CD14-positive monocyte (primary cell): ENCODE data around the gene INS. TPM values are rescaled to one million over a fixed set of nuclear protein-coding genes. Genes with fewer than 3 reads are reported as not detected.

ENCODE experiments used
- DNase-seq, 3 donors: peaks; one replicate each; pipeline ENCODE4 v3.0.0-alpha.2; 2011 to 2022
- H2AFZ ChIP-seq: 2 replicates; pipeline ENCODE4 v1.6.0; 2012; ENCODE audit warnings: mild to moderate bottlenecking, low read depth, low read length, inconsistent platforms; ENCODE audit not compliant: insufficient read depth, poor library complexity, severe bottlenecking
- H3K27ac ChIP-seq, 2 donors: 1 replicate in 1 of 2; 2 replicates in 1 of 2; pipeline ENCODE4 v1.5.1; 2012 to 2013; ENCODE audit warnings: low read length in 2 of 2, control low read depth in 1 of 2, inconsistent platforms in 1 of 2, low read depth in 1 of 2, mild to moderate bottlenecking in 1 of 2
- H3K27me3 ChIP-seq, 2 donors: one replicate each; pipeline versions ENCODE4 v1.6.0 to v1.6.1; 2011 to 2013; ENCODE audit warnings: low read length in 2 of 2; ENCODE audit not compliant: control insufficient read depth in 2 of 2, insufficient read depth in 2 of 2
- H3K36me3 ChIP-seq, 2 donors: replicated peaks in 1 of 2; 1 replicate in 1 of 2; 2 replicates in 1 of 2; pipeline versions ENCODE4 v1.5.1 to v1.6.1; 2012 to 2013; ENCODE audit warnings: low read length in 2 of 2, control low read depth in 1 of 2, inconsistent platforms in 1 of 2, mild to moderate bottlenecking in 1 of 2; ENCODE audit not compliant: insufficient read depth in 2 of 2, control insufficient read depth in 1 of 2
- H3K4me1 ChIP-seq, 2 donors: 1 replicate in 1 of 2; 2 replicates in 1 of 2; pipeline versions ENCODE4 v1.5.1 to v1.6.1; 2012 to 2013; ENCODE audit warnings: low read length in 2 of 2, control low read depth in 1 of 2, inconsistent platforms in 1 of 2, mild to moderate bottlenecking in 1 of 2, moderate library complexity in 1 of 2; ENCODE audit not compliant: insufficient read depth in 2 of 2, control insufficient read depth in 1 of 2
- H3K4me2 ChIP-seq: replicated peaks from 2 replicates; pipeline ENCODE3; 2012; ENCODE audit warnings: low read length, moderate library complexity, mild to moderate bottlenecking; ENCODE audit not compliant: poor library complexity, severe bottlenecking; ENCODE audit errors: extremely low read depth
- H3K4me3 ChIP-seq, 3 experiments: fragments of 200-600 bp in 1 of 3; sonication (generic) in 1 of 3; replicated peaks in 1 of 3; 1 replicate in 2 of 3; 2 replicates in 1 of 3; pipeline ENCODE4 v1.5.1; 2011 to 2013; ENCODE audit warnings: low read length in 3 of 3, mild to moderate bottlenecking in 3 of 3, control low read depth in 2 of 3, low read depth in 2 of 3, inconsistent platforms in 1 of 3, moderate library complexity in 1 of 3
- H3K79me2 ChIP-seq: 2 replicates; pipeline ENCODE4 v1.6.0; 2012; ENCODE audit warnings: mild to moderate bottlenecking, control low read depth, inconsistent platforms, low read length, moderate library complexity; ENCODE audit not compliant: insufficient read depth
- H3K9ac ChIP-seq: 2 replicates; pipeline ENCODE4 v1.6.0; 2017; ENCODE audit warnings: low read length, mild to moderate bottlenecking; ENCODE audit not compliant: insufficient read depth, poor library complexity, severe bottlenecking
- H3K9me3 ChIP-seq, 2 donors: replicated peaks in 1 of 2; 1 replicate in 1 of 2; 2 replicates in 1 of 2; pipeline versions ENCODE4 v1.5.1 to v1.6.1; 2012 to 2013; ENCODE audit warnings: low read length in 2 of 2, control low read depth in 1 of 2; ENCODE audit not compliant: control insufficient read depth in 1 of 2, insufficient read depth in 1 of 2
- H4K20me1 ChIP-seq: 2 replicates; pipeline ENCODE4 v1.6.0; 2012; ENCODE audit warnings: mild to moderate bottlenecking, low read length, control low read depth, moderate library complexity; ENCODE audit not compliant: insufficient read depth
- H3K27ac Mint-ChIP-seq, 7 donors: one replicate each; pipeline ENCODE4 v1.8.0; 2020; ENCODE audit warnings: mild to moderate bottlenecking in 7 of 7, mixed read lengths in 7 of 7, moderate library complexity in 6 of 7, inconsistent platforms in 2 of 7
- H3K27me3 Mint-ChIP-seq, 3 donors: one replicate each; pipeline ENCODE4 v1.8.0; 2021 to 2022; ENCODE audit warnings: low read depth in 3 of 3, mild to moderate bottlenecking in 3 of 3, mixed read lengths in 3 of 3, moderate library complexity in 3 of 3, inconsistent platforms in 1 of 3
- H3K36me3 Mint-ChIP-seq, 2 donors: one replicate each; pipeline ENCODE4 v1.8.0; 2020; ENCODE audit warnings: mixed read lengths in 2 of 2, inconsistent platforms in 1 of 2, mild to moderate bottlenecking in 1 of 2
- H3K4me1 Mint-ChIP-seq: one replicate; pipeline ENCODE4 v1.8.0; 2020; ENCODE audit warnings: mild to moderate bottlenecking, mixed read lengths
- H3K4me3 Mint-ChIP-seq, 2 donors: one replicate each; pipeline ENCODE4 v1.8.0; 2020; ENCODE audit warnings: mild to moderate bottlenecking in 2 of 2, mixed read lengths in 2 of 2, moderate library complexity in 1 of 2
- H3K9me3 Mint-ChIP-seq, 7 donors: one replicate each; pipeline ENCODE4 v1.8.0; 2020 to 2022; ENCODE audit warnings: mixed read lengths in 7 of 7, mild to moderate bottlenecking in 6 of 7, moderate library complexity in 6 of 7, inconsistent platforms in 2 of 7
- CTCF ChIP-seq: fragments of 200-600 bp; IDR thresholded peaks from one replicate; pipeline ENCODE4 v1.8.0; 2022; ENCODE audit warnings: antibody characterized with exemption, mild to moderate bottlenecking
- WGBS: methylation state at CpG from one replicate; pipeline ENCODE4 v1.1.5; 2013; ENCODE audit warnings: missing lambda C conversion rate; ENCODE audit not compliant: insufficient coverage; 5-methylcytosine and 5-hydroxymethylcytosine counted together
- intact Hi-C, 2 donors: fragments of 100-400 bp; cut with micrococcal nuclease; formaldehyde crosslinking; loops; one replicate each; pipeline versions ENCODE4 v1.15.0 to v1.15.1; 2023
- polyA plus RNA-seq, 3 donors: library from polyadenylated mRNA; depleted of rRNA in 1 of 3; unstranded in 2 of 3; stranded (reverse) in 1 of 3; fragments of 300-500 nt in 2 of 3; fragments of >200 nt in 1 of 3; fragmentation: Illumina TruSeq in 2 of 3; gene quantifications; 1 replicate in 2 of 3; 2 replicates in 1 of 3; pipeline ENCODE4 v1.2.3, GENCODE V29; 2012 to 2021

The INS gene
- polyA plus RNA-seq, 3 donors: not detected

GRCh38 chr11:2207212-2207611 is 46.2 kb upstream of the INS start:
- Mint-ChIP-seq H3K27me3 (peaks cover 2 to 4% (median 4%) of the 10 kb centered on the region in 3 donors), H3K4me1 (no peaks in the 10 kb centered on the region), H3K36me3 (no peaks in the 10 kb centered on the region), H3K9me3 (peaks cover 3 to 10% (median 7%) of the 10 kb centered on the region in 7 donors), H3K27ac (no peak overlapping the region), H3K4me3 (no peak overlapping the region)
- H4K20me1 ChIP-seq: no peaks in the 10 kb centered on the region
- H3K27me3 ChIP-seq: no peaks in the 10 kb centered on the region
- no peak overlapping the region for H3K4me3 ChIP-seq
- intact Hi-C loops: no loop called here
- TF ChIP-seq CTCF: no peak
- no peak overlapping the region for H2AFZ ChIP-seq
- H3K27ac ChIP-seq: no peak overlapping the region
- no peaks in the 10 kb centered on the region for H3K4me1 ChIP-seq
- 96% methylated on average over 10 of the region's 11 CpGs for WGBS
- no peak overlapping the region for H3K9ac ChIP-seq
- peaks cover 4 to 7% of the 10 kb centered on the region in 2 donors for H3K9me3 ChIP-seq
- H3K36me3 ChIP-seq: no peaks in the 10 kb centered on the region
- no peaks in the 10 kb centered on the region for H3K79me2 ChIP-seq
- DNase-seq: no peak
- no peak overlapping the region for H3K4me2 ChIP-seq

- H3K4me1 Mint-ChIP-seq: no peaks in the 10 kb centered on the region
- DNase-seq: no peak
- H3K9ac ChIP-seq: no peak overlapping the region
- peaks cover 4% of the 10 kb centered on the region in 3 donors for H3K27me3 Mint-ChIP-seq
- TF ChIP-seq CTCF: no peak
- H4K20me1 ChIP-seq: no peaks in the 10 kb centered on the region
- H3K79me2 ChIP-seq: no peaks in the 10 kb centered on the region
- H3K9me3 Mint-ChIP-seq: peaks cover 3 to 11% (median 7%) of the 10 kb centered on the region in 7 donors
- H2AFZ ChIP-seq: no peak overlapping the region
- no peaks in the 10 kb centered on the region for H3K4me1 ChIP-seq
- H3K4me3 ChIP-seq: no peak overlapping the region
- H3K36me3 Mint-ChIP-seq: no peaks in the 10 kb centered on the region
- H3K4me3 Mint-ChIP-seq: no peak overlapping the region
- intact Hi-C loops: no loop called here
- peaks cover 4 to 7% of the 10 kb centered on the region in 2 donors for H3K9me3 ChIP-seq
- no peak overlapping the region for H3K27ac Mint-ChIP-seq
- no peak overlapping the region for H3K4me2 ChIP-seq
- WGBS: 89% methylated on average over 5 of the region's 12 CpGs
- H3K27me3 ChIP-seq: no peaks in the 10 kb centered on the region
- H3K27ac ChIP-seq: no peak overlapping the region
- H3K36me3 ChIP-seq: no peaks in the 10 kb centered on the region
These were observed 45.1 kb upstream of the INS start for GRCh38 chr11:2205981-2206690.
